ENCODE measurements around the gene RRAS2.

- TF ChIP-seq YY1 (IDR thresholded peaks at IDR 0.05; ENCODE audit: insufficient read depth, insufficient read length) (no peak), SUZ12 (IDR thresholded peaks at IDR 0.05; ENCODE audit: extremely low read depth, insufficient read depth, insufficient read length) (no peak)
Observed at GRCh38 chr11:14350716-14351238, 8.2 kb downstream of the RRAS2 start.

Measured in NT2/D1 (cell line).